GM10847 (cell line): Measurements from ENCODE around the gene L3MBTL4.

ENCODE experiments used
- POLR2A ChIP-seq: IDR thresholded peaks from 2 replicates; pipeline ENCODE4 v1.6.1; 2011; ENCODE audit not compliant: insufficient read length; ENCODE audit errors: extremely low read depth

The L3MBTL4 gene

DNA sequence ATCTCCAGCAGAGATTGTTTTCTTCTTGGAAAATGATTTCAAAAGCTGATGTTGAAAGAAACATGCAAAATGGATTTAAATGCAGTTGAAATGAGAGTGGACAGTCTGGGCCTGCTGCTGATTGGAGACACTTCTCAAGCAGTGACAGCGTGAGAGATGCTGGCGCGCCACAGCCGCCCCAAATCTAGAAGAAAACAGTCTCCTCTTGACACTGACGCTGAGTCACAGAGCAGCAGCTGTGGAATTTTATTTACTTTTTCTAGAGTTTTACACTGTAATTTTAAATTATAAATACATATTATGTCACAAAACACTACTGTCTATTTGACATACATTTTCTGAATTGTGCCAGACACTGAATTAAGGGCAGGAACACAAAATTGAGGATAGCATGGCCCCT lies 397.5 kb downstream of the L3MBTL4 start:
- no peak for TF ChIP-seq POLR2A

DNA sequence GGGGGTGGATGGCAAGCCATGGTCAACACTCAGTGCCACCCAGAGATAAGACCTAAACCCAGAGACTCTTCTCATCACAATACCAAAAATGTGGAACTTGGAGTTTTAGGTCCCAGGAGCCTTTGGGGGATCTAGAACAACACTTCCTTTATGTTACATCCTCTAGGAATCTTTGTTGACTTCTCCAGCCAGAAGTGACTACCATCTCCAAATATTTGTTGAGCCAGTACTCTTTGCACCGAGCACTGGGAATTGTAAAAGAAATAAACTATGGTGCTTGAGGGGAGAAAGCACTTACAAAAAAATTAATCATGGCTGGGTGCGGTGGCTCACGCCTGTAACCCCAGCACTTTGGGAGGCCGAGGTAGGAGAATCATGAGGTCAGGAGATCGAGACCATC lies 399.3 kb downstream of the L3MBTL4 start:
- no peak for TF ChIP-seq POLR2A

DNA sequence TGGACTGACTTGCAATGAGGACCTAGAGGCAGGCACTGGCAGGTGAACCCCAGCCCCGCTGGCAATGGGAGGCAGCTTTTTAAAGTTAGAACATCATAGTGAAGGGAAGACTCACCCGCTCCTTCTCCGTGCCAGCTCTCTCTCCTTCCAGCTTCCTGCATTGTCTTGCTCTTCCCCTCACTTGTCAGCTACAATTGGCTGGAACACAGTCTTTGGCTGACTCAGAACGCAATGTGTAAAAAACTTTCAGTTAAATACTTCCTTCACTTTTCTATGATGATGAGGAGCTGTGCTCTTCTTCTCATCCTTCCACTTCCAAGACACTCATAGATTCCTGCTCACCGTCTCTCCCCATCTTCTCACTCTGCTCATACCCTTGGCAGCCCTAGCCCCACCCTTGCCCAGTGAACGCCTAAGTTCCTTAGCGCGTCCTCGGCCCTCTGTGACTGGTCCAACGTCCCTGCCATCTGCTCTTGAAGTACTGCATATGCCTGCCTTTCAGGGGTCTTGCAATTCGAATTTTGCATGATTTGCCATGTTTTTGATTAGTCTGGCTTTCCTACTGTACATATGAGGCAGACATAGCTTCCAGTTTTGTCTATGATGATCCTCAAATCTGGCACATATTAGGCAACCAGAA lies 401.4 kb downstream of the L3MBTL4 start:
- TF ChIP-seq POLR2A = no peak

DNA sequence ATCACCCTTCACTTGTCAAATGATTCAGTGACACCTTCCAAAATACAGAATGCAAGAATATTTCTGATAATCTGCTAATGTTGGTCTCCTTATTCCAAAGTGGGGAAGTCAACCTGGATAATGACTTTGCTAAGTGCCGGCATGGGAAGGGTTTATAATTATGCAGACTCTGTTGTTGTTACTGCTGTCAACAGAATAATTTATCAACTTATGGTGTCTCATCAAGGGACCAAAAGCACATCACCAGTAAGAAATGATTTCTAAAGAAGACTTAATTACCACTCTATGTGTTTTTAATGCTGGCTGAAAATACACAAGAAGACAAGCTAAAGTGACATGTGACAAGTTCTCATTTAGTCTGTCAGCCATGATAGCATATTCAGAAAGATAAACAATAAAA lies 403.8 kb downstream of the L3MBTL4 start:
- no peak for TF ChIP-seq POLR2A

DNA sequence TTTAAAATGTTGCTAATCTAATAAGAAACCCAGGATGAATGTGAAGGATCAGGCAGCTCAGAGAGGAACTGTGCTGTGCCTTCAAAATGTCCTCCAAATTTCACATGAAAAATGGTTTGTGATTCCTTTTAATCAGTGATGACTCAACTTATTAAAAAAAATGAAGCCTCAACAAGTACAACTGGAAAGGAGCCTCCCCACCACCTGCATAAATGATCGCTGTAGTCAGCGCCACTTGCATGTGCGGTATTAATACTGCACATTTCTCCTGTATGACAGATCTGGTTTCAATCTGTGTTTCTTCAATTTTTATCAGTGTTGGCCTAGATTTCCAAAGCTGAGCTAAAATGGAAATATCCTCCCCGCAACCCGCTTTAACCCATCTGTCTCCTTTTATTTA lies 404.4 kb downstream of the L3MBTL4 start:
- no peak for TF ChIP-seq POLR2A

DNA sequence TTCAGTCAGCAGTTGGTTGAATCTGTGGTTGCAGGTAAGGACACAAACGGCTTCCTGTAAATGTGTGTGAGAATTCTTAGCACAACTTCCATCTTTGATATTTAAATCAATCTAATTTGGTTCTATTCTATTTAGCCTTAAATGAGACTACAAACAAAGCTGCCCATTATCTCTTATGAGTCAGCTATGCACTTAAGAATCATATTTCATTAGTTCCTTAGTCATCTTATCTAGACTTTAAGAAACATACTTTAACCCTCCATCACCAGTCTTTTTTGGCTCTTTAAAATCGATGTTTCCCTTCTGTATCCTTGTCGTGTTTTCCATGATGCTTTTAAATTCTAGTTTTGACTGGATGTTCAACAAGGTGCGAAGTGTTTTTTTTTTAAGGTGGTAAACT lies 405.0 kb downstream of the L3MBTL4 start:
- TF ChIP-seq POLR2A = no peak

DNA sequence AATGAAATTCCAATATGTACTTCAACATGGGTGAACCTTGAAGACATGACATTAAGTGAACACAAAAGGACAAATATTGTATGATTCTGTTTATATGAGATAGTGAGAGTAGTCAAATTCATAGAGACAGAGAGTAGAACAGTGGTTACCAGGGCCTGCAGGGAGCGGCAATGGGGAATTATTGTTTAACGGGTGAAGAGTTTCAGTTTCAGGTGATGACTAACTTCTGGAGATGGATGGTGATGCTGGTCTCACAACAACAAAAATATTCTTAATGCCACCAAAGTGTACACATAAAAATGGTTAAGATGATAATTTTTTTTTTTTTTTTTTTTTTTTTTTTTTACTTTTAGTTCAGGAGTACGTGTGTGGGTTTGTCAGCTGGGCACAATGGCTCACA lies 410.0 kb downstream of the L3MBTL4 start:
- TF ChIP-seq POLR2A = no peak

DNA sequence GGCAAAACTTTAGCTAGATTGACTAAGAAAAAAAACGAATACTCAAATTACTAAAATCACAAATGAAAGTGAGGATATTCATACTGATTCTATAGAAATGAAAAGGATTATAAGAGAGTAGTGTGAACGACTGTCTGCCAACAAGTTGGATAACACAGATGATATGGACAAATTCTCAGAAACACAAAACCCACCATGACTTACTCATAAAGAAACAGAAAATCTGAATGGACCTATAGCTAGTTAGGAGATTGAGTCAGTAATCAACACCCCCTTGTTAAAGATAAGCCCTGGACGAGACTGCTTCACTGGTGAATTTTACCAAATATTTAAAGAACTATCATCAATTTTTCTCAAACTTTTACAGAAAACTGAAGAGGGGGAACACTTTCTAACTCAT lies 410.6 kb downstream of the L3MBTL4 start:
- no peak for TF ChIP-seq POLR2A

DNA sequence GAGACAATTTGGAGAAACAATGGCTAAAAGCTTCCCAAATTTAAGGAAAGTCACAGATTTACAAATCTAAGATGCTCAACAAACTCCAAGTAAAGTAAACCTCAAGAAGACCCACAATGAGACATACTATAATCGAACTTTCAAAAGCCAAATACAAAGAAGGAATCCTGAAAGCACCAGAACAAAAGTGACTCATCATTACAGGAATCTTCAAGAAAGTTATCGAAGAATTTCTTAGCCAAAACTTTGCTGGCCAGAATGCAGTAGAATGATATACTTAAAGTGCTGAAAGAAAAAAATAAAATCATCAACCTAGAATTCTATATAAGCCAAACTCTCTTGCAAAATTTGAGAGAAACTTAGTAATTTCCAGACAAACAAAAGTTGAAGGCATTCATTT lies 412.8 kb downstream of the L3MBTL4 start:
- no peak for TF ChIP-seq POLR2A

DNA sequence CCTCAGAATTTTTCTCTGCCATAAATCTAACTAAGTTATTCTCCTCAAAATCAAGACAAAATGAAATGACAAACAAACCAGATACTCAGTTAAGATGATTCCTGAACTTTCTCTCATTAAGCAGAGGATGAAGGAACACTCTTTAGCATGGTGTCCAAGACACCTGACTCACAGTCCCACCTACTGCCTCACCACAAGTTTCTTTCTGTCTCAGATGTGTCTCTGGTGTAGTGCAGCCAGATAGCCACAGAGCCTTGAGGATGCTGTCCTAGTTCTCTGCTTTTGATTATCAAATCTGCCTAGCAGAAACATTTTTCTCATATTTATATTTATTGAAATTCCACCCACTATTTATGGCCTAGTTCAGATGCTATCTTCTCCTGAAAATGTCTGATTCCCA lies 415.8 kb downstream of the L3MBTL4 start:
- no peak for TF ChIP-seq POLR2A

DNA sequence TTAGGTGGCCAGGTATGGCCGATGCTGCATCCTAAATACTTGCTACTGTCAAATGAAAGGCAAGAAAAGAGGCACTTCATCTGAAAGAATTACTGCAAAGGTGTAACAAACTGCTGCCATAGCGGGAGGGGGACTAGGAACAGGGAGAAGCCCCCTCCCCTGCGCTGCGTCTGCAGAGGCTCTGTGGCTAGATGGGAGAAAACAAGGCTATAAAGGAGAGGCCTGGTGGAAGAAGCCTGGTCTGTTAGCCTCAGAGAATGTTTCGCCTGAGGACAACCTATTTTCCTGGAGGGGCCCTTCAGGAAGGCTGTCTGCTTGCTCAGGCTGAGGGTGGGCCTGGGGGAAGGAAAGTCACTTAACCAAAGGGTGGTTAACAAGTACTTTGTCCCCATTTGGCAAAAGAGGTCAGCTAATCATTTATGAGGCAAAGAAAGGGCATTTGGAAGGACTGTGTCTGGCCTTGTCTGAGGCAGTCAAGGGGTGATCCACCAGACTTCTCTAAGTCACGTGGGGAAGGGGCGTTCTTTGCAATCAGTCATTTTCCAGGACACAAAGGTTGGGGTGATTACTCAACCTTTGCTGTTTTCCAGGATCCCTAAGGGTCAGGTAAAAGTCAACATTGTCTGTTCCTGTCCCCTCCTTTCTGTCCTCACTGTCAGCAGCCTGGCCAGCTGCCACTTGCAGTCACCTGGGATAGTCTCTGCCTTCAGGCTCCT lies 416.4 kb downstream of the L3MBTL4 start:
- no peak for TF ChIP-seq POLR2A

DNA sequence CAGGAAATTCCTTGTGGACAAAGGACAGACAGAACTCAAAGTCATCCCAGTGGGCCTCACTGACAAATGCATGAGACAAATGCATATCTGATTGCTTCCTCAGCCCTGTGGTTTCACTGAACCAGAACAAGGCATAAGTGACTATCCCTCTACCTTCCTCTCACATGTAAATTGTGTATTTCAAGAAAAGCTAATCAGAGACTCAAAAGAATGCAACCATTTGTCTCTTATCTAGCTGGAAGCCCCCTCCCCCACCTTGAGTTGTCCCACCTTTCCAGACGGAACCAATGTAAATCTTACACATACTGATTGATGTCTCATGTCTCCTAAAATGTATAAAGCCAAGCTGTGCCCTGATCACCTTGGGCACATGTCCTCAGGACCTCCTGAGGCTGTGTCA lies 417.4 kb downstream of the L3MBTL4 start:
- TF ChIP-seq POLR2A = no peak

DNA sequence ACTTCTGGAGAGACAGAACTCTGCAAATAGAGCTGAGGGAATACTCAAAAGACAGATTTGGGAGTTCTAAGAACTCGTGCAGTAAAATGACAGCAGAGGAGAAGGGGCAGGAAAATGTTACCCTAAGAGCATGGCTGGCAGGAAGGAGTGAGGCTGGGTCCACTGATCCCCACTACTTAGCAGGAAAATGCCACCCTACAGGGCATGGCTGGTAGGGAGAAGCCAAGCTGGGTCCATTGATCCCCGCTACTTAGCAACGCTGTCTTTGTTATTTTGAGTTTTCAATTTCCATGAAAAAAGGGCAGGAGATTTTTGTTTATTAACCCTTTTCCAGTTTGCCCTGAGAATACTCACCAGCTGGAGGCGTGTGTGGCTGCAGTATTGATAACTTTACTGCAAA lies 419.1 kb downstream of the L3MBTL4 start:
- TF ChIP-seq POLR2A = no peak

DNA sequence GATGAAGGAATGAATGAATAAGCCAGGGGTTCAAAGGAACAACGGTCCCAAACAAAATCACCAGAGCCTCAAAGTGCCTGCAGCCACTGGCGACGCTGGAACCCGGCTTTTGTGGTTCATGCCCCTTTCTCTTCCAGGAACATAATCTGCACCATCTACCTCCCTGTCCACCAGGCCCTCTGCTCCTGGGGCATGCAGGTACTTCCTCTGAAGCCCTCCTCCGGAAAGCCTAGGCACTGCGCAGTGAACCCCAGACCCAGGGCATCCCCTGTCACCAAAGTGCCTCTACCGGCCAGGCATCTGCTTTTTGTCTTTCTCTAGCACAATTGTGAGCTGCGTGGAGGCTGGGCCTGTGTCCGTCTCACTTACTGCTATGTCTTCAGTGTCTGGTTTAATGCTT lies 420.8 kb downstream of the L3MBTL4 start:
- TF ChIP-seq POLR2A = no peak

DNA sequence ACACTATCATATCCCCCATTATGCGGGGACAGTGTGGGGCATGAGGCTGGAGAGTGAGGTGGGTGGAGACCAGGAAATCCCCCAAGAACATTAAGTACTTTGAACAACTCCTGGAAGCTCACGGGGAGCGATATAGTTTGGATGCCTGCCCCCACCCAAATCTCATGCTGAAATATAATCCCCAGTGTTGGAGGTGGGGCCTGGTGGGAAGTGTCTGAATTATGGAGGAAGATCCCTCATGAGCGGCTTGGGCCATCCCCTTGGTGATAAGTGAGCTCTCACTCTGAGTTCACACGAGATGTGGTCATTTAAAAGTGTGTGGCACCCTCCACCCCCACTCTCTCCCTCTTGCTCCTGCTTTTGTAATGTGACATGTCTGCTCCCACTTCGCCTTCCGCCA lies 422.3 kb downstream of the L3MBTL4 start:
- TF ChIP-seq POLR2A = no peak

DNA sequence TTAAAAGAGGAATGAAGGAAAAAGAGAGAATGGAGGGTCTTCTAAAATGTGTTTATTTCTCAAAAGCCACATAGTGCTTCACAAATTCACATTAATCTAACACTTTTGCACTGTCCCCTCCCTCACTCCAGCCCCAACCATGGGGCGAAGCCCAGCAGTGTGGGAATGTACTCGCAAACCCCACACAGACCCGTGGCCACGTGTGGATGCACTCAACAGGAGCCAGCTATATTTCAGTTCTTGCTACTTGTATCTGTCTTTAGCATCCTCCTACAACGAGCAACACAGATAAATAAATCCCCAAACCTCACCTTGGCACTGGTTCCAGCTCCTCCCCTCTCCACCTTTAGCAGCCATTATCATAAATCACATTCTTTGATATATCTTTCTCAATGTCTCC lies 427.5 kb downstream of the L3MBTL4 start:
- TF ChIP-seq POLR2A = no peak
